ENCODE results near the gene MEIKIN.

Gene MEIKIN

GRCh38 chr5:131959136-131959535, 13.7 kb upstream of the MEIKIN start:
- Histone ChIP-seq H2AFZ (ENCODE audit: low read depth, low read length) (no peak overlapping the region), H3K9ac (ENCODE audit: low read depth, low read length) (no peak overlapping the region), H3K4me2 (ENCODE audit: insufficient read depth, low read length) (no peak overlapping the region), H3K27me3 (ENCODE audit: insufficient read depth, low read length, poor library complexity) (peaks cover 4% of the 10 kb centered on the region), H3K4me3 (ENCODE audit: low read depth in 1 of 2, low read length in 2 of 2) (no peak overlapping the region), H3K79me2 (ENCODE audit: insufficient read depth, low read length) (no peaks in the 10 kb centered on the region), H3K4me1 (ENCODE audit: insufficient read depth, low read length) (no peaks in the 10 kb centered on the region), H3K9me3 (ENCODE audit: insufficient read depth, low read length, severe bottlenecking) (no peaks in the 10 kb centered on the region), H3K36me3 (ENCODE audit: insufficient read depth, low read length) (no peaks in the 10 kb centered on the region), H4K20me1 (ENCODE audit: insufficient read depth, low read length) (no peaks in the 10 kb centered on the region), H3K27ac (ENCODE audit: low read length) (no peak overlapping the region)
- ATAC-seq (ENCODE audit: insufficient read depth, low read depth) (no peak), DNase-seq (no peak)
- TF ChIP-seq CTCF (IDR thresholded peaks at IDR 0.05; ENCODE audit: borderline replicate concordance, extremely low read depth, low read length, poor library complexity, severe bottlenecking) (no peak), EZH2 (IDR thresholded peaks at IDR 0.05; ENCODE audit: borderline replicate concordance, low read depth, low read length, severe bottlenecking) (no peak)

- no peak overlapping the region for H2AFZ ChIP-seq (ENCODE audit: low read depth, low read length)
- H3K9me3 ChIP-seq (ENCODE audit: insufficient read depth, low read length, severe bottlenecking), result no peaks in the 10 kb centered on the region
- H3K27me3 ChIP-seq (ENCODE audit: insufficient read depth, low read length, poor library complexity), result peaks cover 4% of the 10 kb centered on the region
- H4K20me1 ChIP-seq (ENCODE audit: insufficient read depth, low read length), result no peaks in the 10 kb centered on the region
- H3K9ac ChIP-seq (ENCODE audit: low read depth, low read length), result no peak overlapping the region
- TF ChIP-seq EZH2 (IDR thresholded peaks at IDR 0.05; ENCODE audit: borderline replicate concordance, low read depth, low read length, severe bottlenecking) (no peak), CTCF (IDR thresholded peaks at IDR 0.05; ENCODE audit: borderline replicate concordance, extremely low read depth, low read length, poor library complexity, severe bottlenecking) (no peak)
- H3K27ac ChIP-seq (ENCODE audit: low read length), result no peak overlapping the region
- H3K4me3 ChIP-seq (ENCODE audit: low read depth in 1 of 2, low read length in 2 of 2), result no peak overlapping the region
- no peak overlapping the region for H3K4me2 ChIP-seq (ENCODE audit: insufficient read depth, low read length)
- no peak for DNase-seq
- H3K79me2 ChIP-seq (ENCODE audit: insufficient read depth, low read length), result no peaks in the 10 kb centered on the region
- no peak for ATAC-seq (ENCODE audit: insufficient read depth, low read depth)
- no peaks in the 10 kb centered on the region for H3K4me1 ChIP-seq (ENCODE audit: insufficient read depth, low read length)
- no peaks in the 10 kb centered on the region for H3K36me3 ChIP-seq (ENCODE audit: insufficient read depth, low read length)
Observed at GRCh38 chr5:131957721-131958441, 12.4 kb upstream of the MEIKIN start.

- Histone ChIP-seq H3K27me3 (ENCODE audit: insufficient read depth, low read length, poor library complexity) (peaks cover 4% of the 10 kb centered on the region), H3K9ac (ENCODE audit: low read depth, low read length) (no peak overlapping the region), H3K4me2 (ENCODE audit: insufficient read depth, low read length) (no peak overlapping the region), H3K4me3 (ENCODE audit: low read depth in 1 of 2, low read length in 2 of 2) (no peak overlapping the region), H4K20me1 (ENCODE audit: insufficient read depth, low read length) (no peaks in the 10 kb centered on the region), H3K4me1 (ENCODE audit: insufficient read depth, low read length) (no peaks in the 10 kb centered on the region), H2AFZ (ENCODE audit: low read depth, low read length) (no peak overlapping the region), H3K36me3 (ENCODE audit: insufficient read depth, low read length) (no peaks in the 10 kb centered on the region), H3K9me3 (ENCODE audit: insufficient read depth, low read length, severe bottlenecking) (no peaks in the 10 kb centered on the region), H3K27ac (ENCODE audit: low read length) (no peak overlapping the region), H3K79me2 (ENCODE audit: insufficient read depth, low read length) (no peaks in the 10 kb centered on the region)
- ATAC-seq (ENCODE audit: insufficient read depth, low read depth) (no peak), DNase-seq (no peak)
- TF ChIP-seq CTCF (IDR thresholded peaks at IDR 0.05; ENCODE audit: borderline replicate concordance, extremely low read depth, low read length, poor library complexity, severe bottlenecking) (no peak), EZH2 (IDR thresholded peaks at IDR 0.05; ENCODE audit: borderline replicate concordance, low read depth, low read length, severe bottlenecking) (no peak)
Observed at GRCh38 chr5:131953969-131954368, 8.5 kb upstream of the MEIKIN start.

All from DND-41 (cell line).